ENCODE data around the gene PPM1D.

Gene PPM1D

GRCh38 chr17:60618080-60618479, 18.1 kb downstream of the PPM1D start:
- H3K4me3 ChIP-seq (ENCODE audit: low read depth, low read length) = no peak overlapping the region
- DNase-seq (ENCODE audit: low read depth, low spot score) = no peak
- in situ Hi-C loops (cut with HindIII; ENCODE audit: low sequenced_read_pairs) = no loop called here
- no peak for TF ChIP-seq CTCF (IDR thresholded peaks at IDR 0.05; ENCODE audit: low read depth, low read length)

GRCh38 chr17:60618854-60619526, 19.0 kb downstream of the PPM1D start:
- H3K4me3 ChIP-seq (ENCODE audit: low read depth, low read length) = no peak overlapping the region
- in situ Hi-C loops (cut with HindIII; ENCODE audit: low sequenced_read_pairs) = no loop called here
- no peak for TF ChIP-seq CTCF (IDR thresholded peaks at IDR 0.05; ENCODE audit: low read depth, low read length)
- no peak for DNase-seq (ENCODE audit: low read depth, low spot score)

DNA sequence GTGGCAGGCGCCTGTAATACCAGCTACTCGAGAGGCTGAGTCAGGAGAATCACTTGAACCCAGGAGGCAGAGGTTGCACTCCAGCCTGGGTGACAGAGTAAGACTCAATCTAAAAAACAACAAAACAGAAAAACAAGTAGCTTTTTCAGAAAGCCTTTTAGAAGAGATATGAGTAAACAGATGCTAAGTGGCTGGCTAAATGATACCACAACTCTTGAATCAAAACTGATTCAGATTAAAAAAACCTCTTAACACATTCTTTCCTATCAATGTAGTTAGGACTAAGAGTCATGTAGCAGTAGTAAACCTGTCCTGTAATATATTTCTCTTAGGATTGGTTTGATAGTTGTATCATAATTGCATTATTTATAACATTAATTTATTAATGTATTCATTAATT, 23.0 kb downstream of the PPM1D start:
- in situ Hi-C loops (cut with HindIII; ENCODE audit: low sequenced_read_pairs) = no loop called here
- TF ChIP-seq CTCF (IDR thresholded peaks at IDR 0.05; ENCODE audit: low read depth, low read length) = no peak
- DNase-seq (ENCODE audit: low read depth, low spot score) = no peak

DNA sequence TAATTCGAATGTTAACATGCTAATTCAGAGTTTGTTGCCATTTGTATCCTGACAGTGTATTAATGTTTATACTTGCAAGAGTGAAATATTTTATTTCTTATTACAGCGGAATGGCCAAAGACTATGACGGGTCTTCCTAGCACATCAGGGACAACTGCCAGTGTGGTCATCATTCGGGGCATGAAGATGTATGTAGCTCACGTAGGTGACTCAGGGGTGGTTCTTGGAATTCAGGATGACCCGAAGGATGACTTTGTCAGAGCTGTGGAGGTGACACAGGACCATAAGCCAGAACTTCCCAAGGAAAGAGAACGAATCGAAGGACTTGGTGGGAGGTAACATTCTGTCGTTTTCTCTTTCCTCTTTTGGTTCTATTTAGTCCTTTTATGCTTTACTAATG, 23.4 kb downstream of the PPM1D start:
- no peak for TF ChIP-seq CTCF (IDR thresholded peaks at IDR 0.05; ENCODE audit: low read depth, low read length)
- in situ Hi-C loops (cut with HindIII; ENCODE audit: low sequenced_read_pairs) = no loop called here
- H3K4me3 ChIP-seq (ENCODE audit: low read depth, low read length) = no peak overlapping the region
- no peak for DNase-seq (ENCODE audit: low read depth, low spot score)

More for the DNA sequence above, 23.0 kb downstream of the PPM1D start:
- no peak overlapping the region for H3K4me3 ChIP-seq (ENCODE audit: low read depth, low read length)

- H3K4me3 ChIP-seq (ENCODE audit: low read depth, low read length) = no peak overlapping the region
- in situ Hi-C loops (cut with HindIII; ENCODE audit: low sequenced_read_pairs) = no loop called here
- DNase-seq (ENCODE audit: low read depth, low spot score) = no peak
- no peak for TF ChIP-seq CTCF (IDR thresholded peaks at IDR 0.05; ENCODE audit: low read depth, low read length)
Observed at GRCh38 chr17:60627124-60627523, 27.1 kb downstream of the PPM1D start.

- in situ Hi-C loops (cut with HindIII; ENCODE audit: low sequenced_read_pairs) = no loop called here
- DNase-seq (ENCODE audit: low read depth, low spot score) = no peak
- H3K4me3 ChIP-seq (ENCODE audit: low read depth, low read length) = no peak overlapping the region
- no peak for TF ChIP-seq CTCF (IDR thresholded peaks at IDR 0.05; ENCODE audit: low read depth, low read length)
Observed at GRCh38 chr17:60628252-60628889, 28.4 kb downstream of the PPM1D start.

Data from astrocyte of the spinal cord (primary cell).